AG09319 (cell line): Measurements from ENCODE around the gene SLC5A11.

Source experiments
- DNase-seq: peaks from one replicate; pipeline ENCODE4 v3.0.0-alpha.2; 2010; ENCODE audit warnings: low read depth; ENCODE audit errors: extremely low read depth
- CTCF ChIP-seq: IDR thresholded peaks from 2 replicates; pipeline ENCODE4 v1.5.1; 2011; ENCODE audit warnings: low read depth, mild to moderate bottlenecking, inconsistent platforms, low read length, moderate library complexity

SLC5A11 gene

DNA sequence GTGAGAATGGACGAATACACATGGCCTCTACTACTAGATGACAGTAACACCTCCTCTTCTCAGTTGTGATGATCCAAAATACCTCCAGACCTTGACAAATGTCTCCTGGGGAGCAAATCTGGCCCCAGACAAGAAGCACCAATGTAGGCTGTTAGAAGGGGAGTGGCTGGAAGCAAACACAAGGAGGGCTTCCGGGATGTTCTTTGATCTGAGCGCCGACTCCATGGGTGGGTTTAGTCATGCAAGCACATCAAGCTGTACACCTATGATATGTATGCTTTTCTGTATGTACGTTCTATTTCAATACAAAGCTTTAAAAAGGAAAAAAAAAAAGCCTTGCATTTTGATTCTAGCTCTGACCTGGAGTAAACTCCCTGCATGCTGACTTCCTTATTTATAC is 108.0 kb downstream of the SLC5A11 start:
- DNase-seq = no peak
- TF ChIP-seq CTCF = no peak

GRCh38 chr16:24954137-24954536 is 108.4 kb downstream of the SLC5A11 start:
- DNase-seq = no peak
- no peak for TF ChIP-seq CTCF

GRCh38 chr16:24955975-24956731 is 110.4 kb downstream of the SLC5A11 start:
- TF ChIP-seq CTCF = no peak; the same call in 1 of the 2 replicates
- DNase-seq = no peak

- no peak for DNase-seq
- TF ChIP-seq CTCF = no peak
These were observed 112.1 kb downstream of the SLC5A11 start for GRCh38 chr16:24957887-24958286.
